CD8-positive, alpha-beta memory T cell (primary cell): Measurements from ENCODE around the gene UBE2Z. TPM values are rescaled to one million over a fixed set of nuclear protein-coding genes. Genes with fewer than 3 reads are reported as not detected.
A peak's percentile ranks its signal among the peaks of the same experiment; 100 is the strongest.
"Not testable (repeated sequence)": the region's sequence is repeated elsewhere in the genome, so short reads cannot be mapped to it uniquely, and the experiment has no call there.

Source experiments
- CTCF ChIA-PET: fragments of 350-600 bp; sonication (Branson Sonifier 250); formaldehyde crosslinking; loops from one replicate; lab custom pipeline; 2021; ENCODE audit warnings: antibody characterized with exemption; lab: Charles Lee
- POLR2A ChIA-PET: fragments of 350-600 bp; sonication (Branson Sonifier 250); formaldehyde crosslinking; loops from one replicate; lab custom pipeline; 2021; ENCODE audit warnings: antibody characterized with exemption; lab: Charles Lee
- DNase-seq, 5 donors: peaks; one replicate each; pipeline versions ENCODE4 v3.0.0 to v3.0.0-alpha.2; 2020 to 2022; ENCODE audit warnings: mixed read lengths in 1 of 5
- H3K27ac ChIP-seq: one replicate; pipeline ENCODE4 v1.7.0; 2013; ENCODE audit warnings: low read depth, mild to moderate bottlenecking, low read length, moderate library complexity
- H3K27me3 ChIP-seq: 2 replicates; pipeline ENCODE4 v1.7.0; 2013; ENCODE audit warnings: low read length, mild to moderate bottlenecking; ENCODE audit not compliant: insufficient read depth, poor library complexity, severe bottlenecking
- H3K36me3 ChIP-seq: 2 replicates; pipeline ENCODE4 v1.7.0; 2013; ENCODE audit warnings: mild to moderate bottlenecking, low read length, moderate library complexity; ENCODE audit not compliant: insufficient read depth
- H3K4me1 ChIP-seq: 2 replicates; pipeline ENCODE4 v1.7.0; 2013; ENCODE audit warnings: mild to moderate bottlenecking, low read length, moderate library complexity; ENCODE audit not compliant: insufficient read depth
- H3K4me3 ChIP-seq: 2 replicates; pipeline ENCODE4 v1.7.0; 2013; ENCODE audit warnings: mild to moderate bottlenecking, low read length
- H3K9me3 ChIP-seq: 2 replicates; pipeline ENCODE4 v1.7.0; 2013; ENCODE audit warnings: mild to moderate bottlenecking, low read length
- H3K27ac Mint-ChIP-seq, 8 donors: one replicate each; pipeline ENCODE4 v1.8.0; 2020 to 2021; ENCODE audit warnings: mixed read lengths in 8 of 8, mild to moderate bottlenecking in 6 of 8, inconsistent platforms in 3 of 8, moderate library complexity in 3 of 8
- H3K27me3 Mint-ChIP-seq, 2 donors: one replicate each; pipeline ENCODE4 v1.8.0; 2020 to 2021; ENCODE audit warnings: mixed read lengths in 2 of 2, mild to moderate bottlenecking in 1 of 2, moderate library complexity in 1 of 2
- H3K36me3 Mint-ChIP-seq, 3 donors: one replicate each; pipeline ENCODE4 v1.8.0; 2020 to 2021; ENCODE audit warnings: mixed read lengths in 3 of 3, inconsistent platforms in 1 of 3, mild to moderate bottlenecking in 1 of 3
- H3K4me1 Mint-ChIP-seq, 3 donors: one replicate each; pipeline ENCODE4 v1.8.0; 2020 to 2021; ENCODE audit warnings: mixed read lengths in 3 of 3, inconsistent platforms in 1 of 3, mild to moderate bottlenecking in 1 of 3
- H3K4me3 Mint-ChIP-seq, 7 donors: one replicate each; pipeline ENCODE4 v1.8.0; 2020 to 2021; ENCODE audit warnings: mixed read lengths in 7 of 7, mild to moderate bottlenecking in 6 of 7, moderate library complexity in 4 of 7, inconsistent platforms in 2 of 7
- H3K9me3 Mint-ChIP-seq, 5 donors: one replicate each; pipeline ENCODE4 v1.8.0; 2020 to 2022; ENCODE audit warnings: mixed read lengths in 5 of 5, mild to moderate bottlenecking in 3 of 5, moderate library complexity in 2 of 5, inconsistent platforms in 1 of 5
- polyA plus RNA-seq: library from polyadenylated mRNA; unstranded; fragments of 300-500 nt; fragmentation: Illumina TruSeq; gene quantifications from one replicate; pipeline ENCODE4 v1.2.3, GENCODE V29; 2021
- total RNA-seq, 2 experiments: library from RNA; stranded (reverse); gene quantifications; one replicate each; pipeline ENCODE4 v1.2.3, GENCODE V29; 2021

The UBE2Z gene
- total and polyA plus RNA-seq, 3 experiments from 2014 or later = 74.7 to 103 (median 100) TPM

DNA sequence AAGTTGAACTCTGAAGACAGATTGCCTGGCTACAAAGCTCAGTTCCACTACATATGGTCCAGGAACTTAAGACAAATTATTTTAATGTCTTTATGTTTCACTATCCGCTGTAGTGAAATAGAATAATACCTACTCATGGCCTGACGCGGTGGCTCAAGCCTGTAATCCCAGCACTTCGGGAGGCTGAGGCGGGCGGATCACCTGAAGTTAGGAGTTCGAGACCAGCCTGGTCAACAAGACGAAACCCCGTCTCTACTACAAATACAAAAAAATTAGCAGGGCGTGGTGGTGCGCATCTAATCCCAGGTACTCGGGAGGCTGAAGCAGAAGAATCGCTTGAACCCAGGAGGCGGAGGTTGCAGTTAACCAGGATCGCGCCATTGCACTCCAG is 37.0 kb downstream of the UBE2Z start:
- Histone ChIP-seq H3K4me1 (peaks cover 17% of the 10 kb centered on the region), H3K27ac (peak overlapping the region; percentile 96), H3K4me3 (peak overlapping the region; percentile 99)
- not testable (repeated sequence) for H3K9me3 ChIP-seq, DNase-seq, H3K9me3 Mint-ChIP-seq, H3K36me3 ChIP-seq, H3K27me3 ChIP-seq, H3K27me3 Mint-ChIP-seq
- ChIA-PET CTCF (interaction anchor here (1.2 kb wide), 1 partner anchor 53 kb away, joined by 4 read pairs; the partner anchor contains the start of gene ATP5MC1), POLR2A (interaction anchor here (0.9 to 2.1 kb wide), 4 partner anchors 12 to 53 kb away, joined by 3 to 14 read pairs (median 8); partner anchors contain the start of genes ATP5MC1, IGF2BP1 and UBE2Z)
- peaks cover 14 to 28% (median 25%) of the 10 kb centered on the region in 3 donors for H3K4me1 Mint-ChIP-seq
- H3K27ac Mint-ChIP-seq = peak overlapping the region; percentile 90 to 100 (median 97)
- peak overlapping the region; percentile 92 to 97 (median 96) for H3K4me3 Mint-ChIP-seq
- peaks cover 0 to 25% (median 1%) of the 10 kb centered on the region in 3 donors for H3K36me3 Mint-ChIP-seq

DNA sequence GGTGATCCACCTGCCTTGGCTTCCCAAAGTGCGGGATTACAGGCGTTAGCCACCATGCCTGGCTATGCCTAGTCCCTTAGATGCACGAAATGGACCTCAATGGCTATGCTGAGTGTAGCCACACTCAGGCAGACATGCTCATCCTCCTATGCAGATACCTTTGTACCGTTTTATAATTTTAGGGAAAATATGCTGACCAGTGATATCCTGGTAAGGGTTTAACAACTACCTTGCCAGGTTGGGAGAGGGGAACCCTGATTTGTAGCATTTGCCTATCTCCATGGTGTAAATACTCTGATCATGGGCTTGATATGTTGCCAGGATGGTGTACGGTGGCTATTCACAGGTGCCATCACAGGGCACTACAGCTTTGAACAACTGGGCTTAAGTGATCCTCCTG is 43.4 kb downstream of the UBE2Z start:
- ChIA-PET POLR2A (no interaction called here), CTCF (no interaction called here)
- Histone ChIP-seq H3K27ac (no peak overlapping the region), H3K36me3 (no peaks in the 10 kb centered on the region), H3K9me3 (no peaks in the 10 kb centered on the region), H3K4me3 (no peak overlapping the region), H3K27me3 (no peaks in the 10 kb centered on the region), H3K4me1 (no peaks in the 10 kb centered on the region)
- peaks cover 1 to 2% (median 1%) of the 10 kb centered on the region in 3 donors for H3K4me1 Mint-ChIP-seq
- DNase-seq = no peak
- H3K27ac Mint-ChIP-seq = no peak overlapping the region
- H3K36me3 Mint-ChIP-seq = no peaks in the 10 kb centered on the region
- no peaks in the 10 kb centered on the region for H3K9me3 Mint-ChIP-seq
- peaks cover 9 to 24% of the 10 kb centered on the region in 2 donors for H3K27me3 Mint-ChIP-seq
- no peak overlapping the region for H3K4me3 Mint-ChIP-seq

DNA sequence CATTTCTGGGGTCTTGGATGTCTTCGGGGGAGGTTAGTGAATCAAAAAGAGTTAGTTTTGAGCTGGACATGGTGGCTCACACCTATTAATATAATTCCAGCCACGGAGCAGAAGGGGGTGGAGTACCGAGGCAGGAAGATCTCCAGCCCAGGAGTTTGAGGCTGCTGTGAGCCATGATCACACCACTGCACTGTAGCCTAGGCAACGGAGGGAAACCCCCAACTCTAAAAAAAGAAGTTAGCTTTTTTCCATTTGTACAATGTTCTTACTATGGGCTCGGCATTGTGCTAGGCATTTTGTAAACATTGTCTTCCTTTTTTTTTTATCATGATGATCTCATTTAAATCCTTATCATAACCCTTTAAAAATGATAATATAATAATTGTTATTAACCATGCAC is 44.7 kb downstream of the UBE2Z start:
- H3K4me3 Mint-ChIP-seq = no peak overlapping the region
- H3K4me3 ChIP-seq = no peak overlapping the region
- CTCF ChIA-PET = no interaction called here
- peaks cover 6 to 24% of the 10 kb centered on the region in 2 donors for H3K27me3 Mint-ChIP-seq
- no peaks in the 10 kb centered on the region for H3K4me1 ChIP-seq
- no peak overlapping the region for H3K27ac ChIP-seq
- H3K36me3 Mint-ChIP-seq = no peaks in the 10 kb centered on the region
- H3K27ac Mint-ChIP-seq = no peak overlapping the region
- no peaks in the 10 kb centered on the region for H3K9me3 Mint-ChIP-seq
- H3K4me1 Mint-ChIP-seq = peaks cover 6% of the 10 kb centered on the region in 3 donors
- H3K36me3 ChIP-seq = no peaks in the 10 kb centered on the region
- POLR2A ChIA-PET = no interaction called here
- DNase-seq = no peak
- no peaks in the 10 kb centered on the region for H3K9me3 ChIP-seq
- H3K27me3 ChIP-seq = no peaks in the 10 kb centered on the region

DNA sequence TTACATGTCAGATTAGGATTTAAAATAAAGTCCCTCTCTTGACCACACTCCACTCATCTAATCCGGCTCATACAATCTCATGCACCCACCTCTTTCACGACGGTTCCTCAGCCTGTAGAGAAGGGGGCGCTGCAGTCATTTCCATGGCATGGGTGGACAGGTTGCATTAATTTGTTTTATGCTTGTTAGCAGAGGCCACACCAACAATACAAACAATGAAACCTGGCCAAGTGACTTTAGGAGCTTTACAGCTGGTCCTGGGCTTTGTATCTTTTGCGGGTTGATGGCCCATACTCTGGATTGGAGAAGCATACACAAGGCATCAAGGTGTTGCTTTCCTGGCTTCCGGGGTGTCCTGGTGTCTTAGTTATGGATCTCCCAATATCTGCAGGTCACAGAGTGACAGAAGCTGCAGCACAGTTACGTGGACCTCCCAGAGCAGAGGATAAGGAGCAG is 46.1 kb downstream of the UBE2Z start:
- DNase-seq = no peak
- Histone ChIP-seq H3K27me3 (peaks cover 2% of the 10 kb centered on the region), H3K9me3 (no peaks in the 10 kb centered on the region), H3K4me1 (no peaks in the 10 kb centered on the region), H3K36me3 (no peaks in the 10 kb centered on the region), H3K27ac (no peak overlapping the region), H3K4me3 (no peak overlapping the region)
- H3K4me3 Mint-ChIP-seq = no peak overlapping the region
- no peaks in the 10 kb centered on the region for H3K36me3 Mint-ChIP-seq
- peaks cover 11 to 31% of the 10 kb centered on the region in 2 donors for H3K27me3 Mint-ChIP-seq
- POLR2A ChIA-PET = no interaction called here
- H3K4me1 Mint-ChIP-seq = peaks cover 6% of the 10 kb centered on the region in 3 donors
- CTCF ChIA-PET = no interaction called here
- no peaks in the 10 kb centered on the region for H3K9me3 Mint-ChIP-seq
- no peak overlapping the region for H3K27ac Mint-ChIP-seq

DNA sequence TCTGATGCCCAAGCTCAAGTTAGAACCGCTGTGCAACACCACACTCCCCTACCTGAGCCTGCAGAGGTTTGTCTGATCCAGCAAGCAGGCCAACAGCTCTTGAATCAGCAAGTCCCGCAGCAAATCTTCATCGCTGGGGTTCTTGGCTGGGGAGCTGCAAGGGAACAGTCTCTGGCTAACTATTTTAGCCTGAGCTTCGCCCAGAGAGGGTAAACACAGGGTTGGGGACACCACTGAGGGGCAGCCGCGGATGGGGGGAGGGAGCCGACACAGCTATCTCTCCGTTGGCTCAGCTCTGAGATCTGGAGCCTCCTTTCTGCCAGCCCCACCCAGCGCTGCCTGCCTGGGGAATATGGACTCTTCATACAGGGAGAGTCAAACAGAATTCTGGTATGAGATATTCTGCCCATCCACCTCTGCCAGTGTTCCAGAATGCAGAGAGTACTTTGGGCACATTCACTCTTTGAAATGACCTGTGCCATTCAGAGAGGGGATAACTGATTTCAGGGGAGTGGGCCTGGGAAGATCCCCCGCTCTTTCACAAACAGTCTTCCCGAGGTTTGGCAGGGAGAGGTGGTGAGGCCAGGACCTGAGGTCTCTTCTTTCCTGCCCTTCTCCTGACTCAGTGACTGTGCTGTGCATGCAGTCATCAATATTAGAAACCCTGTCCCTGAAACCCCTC is 52.8 kb downstream of the UBE2Z start:
- H3K36me3 Mint-ChIP-seq = no peaks in the 10 kb centered on the region
- no peak overlapping the region for H3K4me3 ChIP-seq
- H3K36me3 ChIP-seq = no peaks in the 10 kb centered on the region
- POLR2A ChIA-PET = no interaction called here
- no peak for DNase-seq
- no peaks in the 10 kb centered on the region for H3K9me3 ChIP-seq
- no peak overlapping the region for H3K27ac ChIP-seq
- H3K27me3 Mint-ChIP-seq = peaks cover 29 to 45% of the 10 kb centered on the region in 2 donors
- CTCF ChIA-PET = interaction anchor here (1.2 kb wide), 1 partner anchor 12 kb away, joined by 3 read pairs; no protein-coding TSS in a partner anchor
- peak overlapping the region in 1 of 8 donors; percentile 50 for H3K27ac Mint-ChIP-seq
- H3K4me1 Mint-ChIP-seq = peaks cover 6% of the 10 kb centered on the region in 3 donors
- no peaks in the 10 kb centered on the region for H3K9me3 Mint-ChIP-seq
- H3K4me1 ChIP-seq = no peaks in the 10 kb centered on the region
- peaks cover 4% of the 10 kb centered on the region for H3K27me3 ChIP-seq
- no peak overlapping the region for H3K4me3 Mint-ChIP-seq

DNA sequence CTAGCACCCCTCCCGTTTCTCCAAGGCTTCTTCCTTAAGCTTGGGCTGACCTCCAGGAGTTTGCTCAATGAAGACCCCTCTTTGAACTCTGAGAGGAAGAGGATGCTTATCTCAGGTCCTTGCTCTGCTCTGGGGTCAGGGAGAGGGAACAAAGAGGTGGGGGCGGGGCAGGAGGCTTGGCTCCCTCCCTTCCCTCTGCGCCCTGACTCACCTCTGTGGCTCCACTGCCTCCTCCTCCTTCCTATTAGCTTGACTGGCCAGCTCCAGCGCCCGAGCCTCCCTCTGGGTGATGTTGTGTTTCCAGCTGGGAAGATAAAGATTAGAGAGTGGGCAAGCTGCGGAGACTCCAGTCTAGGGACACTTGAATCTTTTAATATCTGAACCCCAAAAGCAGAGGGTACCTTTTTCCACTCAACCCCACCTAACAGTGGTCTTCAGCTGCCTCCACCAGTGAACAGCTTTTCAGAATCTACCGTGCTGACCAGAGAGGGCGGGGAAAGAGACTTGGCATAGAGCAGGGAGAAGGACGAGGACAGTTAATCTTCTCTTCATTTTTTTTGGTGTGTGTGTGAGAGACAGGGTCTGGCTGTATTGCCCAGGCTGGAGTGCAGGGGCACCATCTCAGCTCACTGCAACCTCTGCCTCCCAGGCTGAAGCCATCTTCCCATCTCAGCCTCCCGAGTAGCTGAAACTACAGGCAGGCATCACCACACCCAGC is 53.5 kb downstream of the UBE2Z start:
- H3K27me3 ChIP-seq = peaks cover 4% of the 10 kb centered on the region
- Mint-ChIP-seq H3K9me3 (no peaks in the 10 kb centered on the region), H3K4me3 (no peak overlapping the region), H3K4me1 (peaks cover 3 to 4% (median 4%) of the 10 kb centered on the region in 3 donors), H3K36me3 (no peaks in the 10 kb centered on the region), H3K27ac (no peak overlapping the region), H3K27me3 (peaks cover 31 to 42% of the 10 kb centered on the region in 2 donors)
- H3K27ac ChIP-seq = no peak overlapping the region
- no peaks in the 10 kb centered on the region for H3K9me3 ChIP-seq
- CTCF ChIA-PET = no interaction called here
- H3K4me1 ChIP-seq = no peaks in the 10 kb centered on the region
- no peaks in the 10 kb centered on the region for H3K36me3 ChIP-seq
- no peak for DNase-seq
- POLR2A ChIA-PET = no interaction called here
- no peak overlapping the region for H3K4me3 ChIP-seq

DNA sequence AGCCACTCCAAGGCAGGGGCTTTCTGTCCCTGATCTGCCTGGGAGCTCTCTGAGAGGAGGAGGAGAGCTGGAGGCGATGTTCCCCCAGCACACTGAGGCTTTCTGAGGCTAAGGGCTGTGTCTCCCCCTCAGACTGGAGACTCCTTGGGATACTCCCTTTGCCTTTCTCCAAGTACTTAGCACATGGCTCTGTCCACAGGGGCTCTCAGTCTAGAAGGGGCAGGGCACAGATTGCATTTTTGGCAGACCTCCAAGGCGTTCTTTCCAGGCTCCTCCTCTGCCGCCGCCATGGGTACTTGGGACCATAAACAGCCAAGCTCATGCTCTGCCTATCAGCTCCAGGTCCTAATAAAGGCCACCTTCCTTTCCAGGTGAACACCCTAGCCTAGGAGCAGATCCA is 62.0 kb downstream of the UBE2Z start:
- Histone ChIP-seq H3K4me1 (no peaks in the 10 kb centered on the region), H3K36me3 (no peaks in the 10 kb centered on the region), H3K27ac (no peak overlapping the region), H3K4me3 (no peak overlapping the region), H3K9me3 (no peaks in the 10 kb centered on the region), H3K27me3 (peaks cover 4% of the 10 kb centered on the region)
- Mint-ChIP-seq H3K27me3 (peaks cover 35 to 57% of the 10 kb centered on the region in 2 donors), H3K4me3 (no peak overlapping the region), H3K27ac (peak overlapping the region in 1 of 8 donors; percentile 16), H3K9me3 (no peaks in the 10 kb centered on the region), H3K36me3 (no peaks in the 10 kb centered on the region), H3K4me1 (no peaks in the 10 kb centered on the region)
- DNase-seq = no peak
- ChIA-PET CTCF (no interaction called here), POLR2A (no interaction called here)
